Large intestine (tissue), 3 donors: ENCODE data around the gene DNAH17. TPM values are rescaled to one million over a fixed set of nuclear protein-coding genes. Genes with fewer than 3 reads are reported as not detected.
A peak's percentile ranks its signal among the peaks of the same experiment; 100 is the strongest.

Experiments used
- DNase-seq, 2 donors: peaks; one replicate each; pipeline versions ENCODE4 v3.0.0 to v3.0.0-alpha.2; 2013
- H3K27ac ChIP-seq: one replicate; pipeline ENCODE4 v1.5.1; 2013; ENCODE audit warnings: low read length
- H3K27me3 ChIP-seq: 2 replicates; pipeline ENCODE4 v1.6.1; 2013; ENCODE audit warnings: low read length; ENCODE audit not compliant: control insufficient read depth, insufficient read depth
- H3K36me3 ChIP-seq: 2 replicates; pipeline ENCODE4 v1.6.1; 2013; ENCODE audit warnings: low read length; ENCODE audit not compliant: control insufficient read depth, insufficient read depth
- H3K4me1 ChIP-seq: one replicate; pipeline ENCODE4 v1.6.1; 2013; ENCODE audit warnings: low read length; ENCODE audit not compliant: control insufficient read depth, insufficient read depth
- H3K4me3 ChIP-seq: one replicate; pipeline ENCODE4 v1.5.1; 2013; ENCODE audit warnings: low read length
- H3K9me3 ChIP-seq: one replicate; pipeline ENCODE4 v1.6.1; 2013; ENCODE audit warnings: mild to moderate bottlenecking, low read depth, low read length, moderate library complexity; ENCODE audit not compliant: control insufficient read depth
- WGBS: methylation state at CpG from one replicate; pipeline ENCODE4 v1.1.5; 2013; ENCODE audit warnings: low lambda C conversion rate; ENCODE audit not compliant: insufficient coverage; 5-methylcytosine and 5-hydroxymethylcytosine counted together
- polyA plus RNA-seq: library from polyadenylated mRNA; unstranded; fragments of 120-200 nt; gene quantifications from one replicate; pipeline ENCODE4 v1.2.1, GENCODE V29; 2013

Gene DNAH17
- polyA plus RNA-seq, 1 donor = 4.4 TPM

DNA sequence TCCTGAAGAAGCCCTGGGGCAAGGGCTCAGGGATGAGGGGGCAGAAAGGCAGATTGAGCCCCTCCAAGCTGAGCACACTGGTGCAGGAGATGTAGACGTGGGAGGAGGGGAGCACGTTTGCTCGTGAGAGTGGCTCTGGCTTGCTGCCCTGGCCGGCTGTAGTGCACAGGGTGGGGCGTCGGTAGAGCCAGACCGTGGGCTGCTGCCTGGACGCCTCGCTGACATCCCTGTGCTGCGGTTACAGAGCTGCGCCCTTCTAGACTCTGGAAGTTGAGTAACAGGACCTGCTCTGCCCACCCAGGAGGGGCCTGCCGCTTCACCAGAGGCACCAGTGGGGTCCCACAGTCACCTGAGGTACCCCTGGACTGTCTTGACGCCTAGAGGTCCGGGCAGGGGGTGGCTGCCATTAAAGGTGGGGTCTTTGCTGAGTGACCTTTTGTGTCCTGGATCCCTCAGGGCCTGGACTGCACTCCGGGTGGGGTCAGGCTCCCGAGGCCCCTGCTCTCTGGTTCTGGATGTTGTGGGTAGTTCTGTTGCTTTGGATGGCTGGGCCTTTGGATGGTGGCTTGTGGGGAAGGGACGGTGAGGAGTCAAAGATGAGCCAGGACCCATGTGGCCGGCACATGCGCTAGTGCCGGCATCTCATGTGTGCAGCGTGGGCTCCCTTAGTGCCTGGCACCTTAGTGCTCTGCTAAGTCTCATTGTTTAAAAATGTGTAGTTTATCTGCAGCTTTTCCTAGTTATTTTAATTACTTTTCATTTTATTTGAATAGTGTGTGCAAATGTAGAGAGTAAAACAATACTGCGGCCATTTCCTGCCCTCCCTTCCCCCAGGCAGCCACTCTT is 157.0 kb downstream of the DNAH17 start:
- Histone ChIP-seq H3K27me3 (no peaks in the 10 kb centered on the region), H3K36me3 (peaks cover 52% of the 10 kb centered on the region), H3K4me3 (no peak overlapping the region), H3K4me1 (peaks cover 27% of the 10 kb centered on the region), H3K9me3 (no peaks in the 10 kb centered on the region), H3K27ac (no peak overlapping the region)
- DNase-seq = no peak
- WGBS = no CpG with 5 or more reads among the region's 22 CpGs

DNA sequence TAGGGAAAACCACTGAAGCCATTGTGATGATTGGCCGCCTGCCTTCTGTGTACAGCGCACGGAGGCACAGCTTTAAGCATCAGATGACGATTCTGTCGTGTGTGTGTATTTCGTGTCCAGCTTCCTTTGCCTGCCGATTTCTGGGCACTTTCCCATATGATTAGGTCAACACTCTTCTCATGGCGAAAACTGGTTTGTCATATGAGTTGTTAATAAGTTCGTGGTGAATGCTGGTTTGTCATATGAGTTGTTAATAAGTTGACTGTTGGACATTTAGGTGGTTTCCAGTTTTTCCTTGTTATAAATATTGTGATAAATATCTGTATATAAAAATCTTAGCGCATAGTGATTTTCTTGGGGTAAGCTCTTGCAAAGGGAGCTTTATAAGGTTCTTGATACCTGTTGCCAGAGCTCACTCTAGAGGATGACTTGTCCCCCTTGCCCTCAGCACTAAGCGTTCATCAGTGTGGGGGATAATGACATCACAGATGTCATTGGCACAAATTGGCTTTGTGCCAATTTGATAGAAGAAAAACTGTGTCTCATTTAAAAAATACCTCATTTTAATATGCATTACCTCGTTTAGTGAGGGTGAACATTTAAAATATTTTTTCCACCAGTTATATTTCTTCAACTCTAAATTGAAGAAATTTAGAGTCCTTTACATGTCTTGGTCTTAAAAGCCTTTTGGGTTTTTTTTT is 158.7 kb downstream of the DNAH17 start:
- DNase-seq = no peak
- Histone ChIP-seq H3K9me3 (no peaks in the 10 kb centered on the region), H3K36me3 (peaks cover 43% of the 10 kb centered on the region), H3K4me3 (no peak overlapping the region), H3K27ac (no peak overlapping the region), H3K4me1 (peaks cover 41% of the 10 kb centered on the region), H3K27me3 (no peaks in the 10 kb centered on the region)
- WGBS = 100% methylated on average over 3 of the region's 12 CpGs

DNA sequence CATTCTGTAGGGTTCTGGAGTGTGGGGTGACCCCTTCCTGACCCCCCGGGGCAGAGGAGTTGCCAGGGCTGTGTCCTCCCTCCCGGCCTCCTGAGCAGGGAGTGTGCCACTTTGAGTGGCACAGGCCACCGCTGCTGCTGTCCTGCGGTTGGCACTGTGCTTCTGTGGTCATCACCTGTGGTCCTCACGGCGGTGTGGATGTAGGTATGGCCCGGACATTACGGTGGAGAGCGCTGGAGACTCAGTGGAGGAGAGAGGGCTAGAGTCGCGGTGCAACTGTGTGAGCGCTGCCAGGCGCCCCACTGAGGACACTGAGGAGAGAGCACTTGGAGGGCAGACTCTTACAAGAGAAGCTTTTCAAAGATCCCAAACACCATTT is 159.7 kb downstream of the DNAH17 start:
- H3K27me3 ChIP-seq = no peaks in the 10 kb centered on the region
- no CpG with 5 or more reads among the region's 13 CpGs for WGBS
- peak overlapping the region; percentile 68 for H3K27ac ChIP-seq
- peaks cover 41% of the 10 kb centered on the region for H3K4me1 ChIP-seq
- H3K4me3 ChIP-seq = no peak overlapping the region
- peaks cover 46% of the 10 kb centered on the region for H3K36me3 ChIP-seq
- H3K9me3 ChIP-seq = no peaks in the 10 kb centered on the region
- DNase-seq = no peak

DNA sequence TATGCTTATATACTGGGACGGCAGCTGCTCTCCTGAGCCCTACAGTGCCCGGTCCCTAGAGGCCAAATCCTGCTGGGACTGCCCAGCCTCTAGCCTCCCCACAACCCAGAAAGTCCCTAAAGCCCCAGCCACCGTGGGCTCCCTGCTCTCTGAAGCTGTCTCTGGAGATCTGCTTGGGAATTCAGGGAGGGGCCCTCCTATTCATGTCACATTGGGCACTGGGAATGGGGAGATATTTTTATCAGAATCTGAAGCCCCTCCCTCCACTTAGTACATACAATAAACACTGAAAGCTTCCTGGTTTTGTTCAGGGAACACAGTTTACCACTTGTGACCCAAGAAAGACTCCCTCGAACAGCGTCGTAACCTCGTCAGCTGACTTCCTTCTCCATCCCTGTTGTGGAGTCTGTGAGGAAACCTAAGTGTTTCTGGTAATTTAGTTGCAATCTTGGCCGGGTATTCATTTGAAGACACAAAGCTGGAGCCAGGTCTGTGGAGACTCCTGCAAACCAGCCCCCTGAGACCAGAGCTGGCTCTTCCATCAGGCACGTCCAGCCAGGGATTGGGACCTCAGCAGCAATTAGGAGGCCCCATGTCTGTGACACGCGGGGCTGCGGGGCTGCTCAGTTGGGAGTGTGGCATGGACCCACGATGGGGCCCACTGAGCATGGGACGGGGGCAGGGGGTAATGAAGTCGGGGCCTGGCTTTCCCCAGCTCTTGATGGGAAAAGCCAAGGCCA is 160.2 kb downstream of the DNAH17 start:
- peak overlapping the region; percentile 68 for H3K27ac ChIP-seq
- H3K27me3 ChIP-seq = no peaks in the 10 kb centered on the region
- H3K4me1 ChIP-seq = peaks cover 42% of the 10 kb centered on the region
- no CpG with 5 or more reads among the region's 15 CpGs for WGBS
- H3K4me3 ChIP-seq = no peak overlapping the region
- H3K36me3 ChIP-seq = peaks cover 45% of the 10 kb centered on the region
- no peaks in the 10 kb centered on the region for H3K9me3 ChIP-seq
- peak; percentile 62 to 76 for DNase-seq

DNA sequence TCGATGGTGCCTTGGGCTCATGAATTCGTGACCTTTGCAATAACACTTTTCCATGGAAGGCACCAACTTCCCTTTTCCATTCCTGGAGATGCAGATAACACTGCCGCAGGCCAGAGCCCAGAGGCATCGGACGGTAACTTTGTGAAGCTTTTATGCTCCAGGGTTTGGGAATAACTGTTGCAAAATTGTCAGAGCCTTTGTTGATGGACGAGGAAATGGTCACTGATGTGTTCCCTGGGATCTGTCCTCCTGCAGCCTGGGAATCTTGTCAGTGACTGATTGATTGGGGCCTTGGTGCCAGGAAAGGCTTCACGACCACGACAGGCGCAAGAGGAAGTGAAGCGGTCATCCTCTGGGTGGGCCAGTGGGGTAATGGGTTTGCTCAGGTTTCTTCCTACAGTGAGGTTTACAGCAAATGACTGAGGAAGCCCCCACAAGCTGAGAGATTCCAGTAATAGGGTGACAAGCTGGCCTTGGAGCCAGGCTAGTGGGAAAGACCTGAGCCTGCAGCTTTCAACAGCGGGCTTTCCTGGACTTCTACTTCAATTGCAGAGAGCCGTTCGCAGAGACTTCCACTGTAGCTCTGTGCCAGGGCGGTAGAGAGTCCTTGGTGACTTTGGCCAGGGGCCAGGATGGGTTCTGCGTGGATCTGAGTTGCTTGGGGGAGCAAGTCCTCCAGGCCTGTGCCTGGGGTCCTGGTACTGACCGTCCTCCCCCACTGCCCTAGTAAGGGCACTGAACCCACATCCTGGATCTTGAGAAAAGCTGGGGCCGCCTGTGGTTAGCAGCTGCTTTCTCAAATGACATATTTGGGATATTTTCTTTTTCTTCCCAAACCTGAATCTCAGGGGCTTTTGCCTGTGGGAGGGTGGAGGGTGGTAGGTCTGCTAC is 161.1 kb downstream of the DNAH17 start:
- Histone ChIP-seq H3K4me3 (no peak overlapping the region), H3K36me3 (peaks cover 45% of the 10 kb centered on the region), H3K9me3 (no peaks in the 10 kb centered on the region), H3K27ac (peak overlapping the region; percentile 68), H3K4me1 (peaks cover 42% of the 10 kb centered on the region), H3K27me3 (no peaks in the 10 kb centered on the region)
- no CpG with 5 or more reads among the region's 17 CpGs for WGBS
- DNase-seq = peak in 1 of 2 donors; percentile 17

DNA sequence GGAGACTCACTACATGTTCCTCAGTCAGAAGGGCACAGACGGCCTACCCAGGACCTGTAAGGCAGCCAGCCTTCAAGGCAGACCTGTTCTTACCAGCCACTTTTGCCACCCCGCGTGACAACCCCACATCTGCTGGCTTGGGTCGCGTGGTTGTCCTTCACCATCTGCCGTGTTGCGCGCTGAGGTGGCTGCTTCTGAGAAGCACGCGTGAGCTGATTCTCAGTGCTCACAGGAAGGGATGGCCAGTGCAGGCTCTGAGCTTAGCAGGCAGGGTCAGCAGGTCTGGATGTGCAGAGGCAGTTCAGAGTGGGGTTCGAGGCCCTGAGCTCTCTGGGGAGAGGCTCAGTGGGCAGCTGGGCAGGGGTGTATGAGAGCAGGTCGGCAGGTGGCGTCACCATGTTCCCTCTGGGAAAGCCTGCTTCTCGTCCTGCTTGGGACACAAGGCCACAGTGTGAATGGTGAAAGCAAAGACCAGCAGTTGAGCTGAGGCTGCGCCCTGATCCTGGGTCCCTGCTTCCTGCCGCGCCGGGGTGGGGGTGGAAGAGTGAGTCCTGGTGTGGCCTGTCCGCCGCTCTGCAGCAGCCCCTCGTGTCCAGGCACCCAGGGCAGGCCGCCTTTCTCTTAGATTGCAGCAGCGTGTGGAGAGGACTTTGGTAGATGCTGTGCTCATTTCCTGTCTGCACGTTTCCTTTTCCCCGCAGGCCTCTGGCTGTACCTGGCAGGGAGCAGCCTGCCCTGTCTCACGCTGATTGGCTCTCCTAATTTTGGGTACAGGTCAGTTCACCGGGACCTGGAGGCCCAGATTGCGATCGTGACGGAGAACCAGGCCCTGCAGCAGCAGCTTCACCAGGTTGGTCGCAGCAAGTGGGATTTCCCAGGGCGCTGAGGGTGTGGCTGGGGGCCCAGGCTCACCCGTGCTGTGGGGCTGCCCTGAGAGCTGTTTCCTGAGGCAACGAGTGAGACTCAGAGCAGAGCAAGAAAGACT is 162.7 kb downstream of the DNAH17 start:
- no peak overlapping the region for H3K4me3 ChIP-seq
- H3K36me3 ChIP-seq = peaks cover 33% of the 10 kb centered on the region

DNA sequence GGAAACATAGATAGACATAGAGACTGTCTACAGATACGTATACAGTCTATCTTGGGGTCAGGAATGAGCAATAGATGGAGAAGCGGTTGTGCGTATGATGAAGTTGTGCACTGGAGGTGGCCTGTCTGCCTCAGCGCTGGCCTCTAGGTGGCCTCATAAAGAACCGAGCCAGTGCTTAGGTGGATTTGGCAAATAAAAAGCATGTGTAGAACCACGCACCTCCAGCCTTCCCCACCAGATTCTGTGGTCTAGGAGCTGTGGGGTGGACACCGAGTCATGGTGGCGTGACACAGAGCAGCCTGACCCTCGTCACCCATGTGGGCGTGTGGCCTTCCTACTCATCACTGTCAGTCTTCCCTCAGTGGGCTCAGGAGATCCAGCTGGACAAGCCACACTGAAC is 164.8 kb downstream of the DNAH17 start:
- peaks cover 26% of the 10 kb centered on the region for H3K36me3 ChIP-seq
- no peaks in the 10 kb centered on the region for H3K27me3 ChIP-seq
- no CpG with 5 or more reads among the region's 10 CpGs for WGBS
- no peaks in the 10 kb centered on the region for H3K9me3 ChIP-seq
- DNase-seq = no peak
- H3K4me3 ChIP-seq = no peak overlapping the region
- no peak overlapping the region for H3K27ac ChIP-seq
- peaks cover 68% of the 10 kb centered on the region for H3K4me1 ChIP-seq

More for the DNA sequence above, 162.7 kb downstream of the DNAH17 start:
- Histone ChIP-seq H3K9me3 (no peaks in the 10 kb centered on the region), H3K27ac (peak overlapping the region; percentile 24), H3K27me3 (no peaks in the 10 kb centered on the region), H3K4me1 (peaks cover 54% of the 10 kb centered on the region)
- DNase-seq = peak in 1 of 2 donors; percentile 48
- 80% methylated on average over 1 of the region's 34 CpGs for WGBS

DNA sequence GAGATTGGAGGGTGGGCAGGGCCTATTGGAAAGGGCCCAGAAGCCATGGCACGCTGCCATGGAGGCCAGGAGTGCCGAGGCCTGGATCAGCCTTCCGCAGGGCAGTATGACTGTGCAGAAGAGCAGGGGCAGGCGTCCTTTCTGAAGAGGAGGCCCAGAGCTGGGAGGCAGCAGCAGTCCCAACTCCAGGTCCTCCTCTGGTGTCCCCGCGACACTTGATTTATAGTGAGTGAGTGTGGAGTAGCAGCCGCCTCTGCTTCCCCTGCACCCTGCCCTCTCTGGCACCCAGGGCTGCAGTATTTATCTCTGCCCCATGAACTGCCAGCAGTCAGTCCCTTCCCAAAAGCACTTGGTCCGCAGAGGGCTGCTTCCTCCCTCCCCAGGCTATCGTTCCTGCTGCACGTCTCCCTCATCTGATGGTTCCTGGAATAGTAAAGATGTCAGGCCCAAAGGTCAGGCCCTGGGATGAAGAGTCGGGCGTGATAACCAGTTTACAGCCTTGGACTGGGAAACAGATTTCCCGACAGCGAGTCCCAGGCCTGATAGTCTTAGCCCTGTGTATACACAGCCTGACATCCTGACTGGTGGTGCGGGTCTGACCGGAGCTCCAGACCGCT is 165.8 kb downstream of the DNAH17 start:
- Histone ChIP-seq H3K9me3 (no peaks in the 10 kb centered on the region), H3K27ac (peak overlapping the region; percentile 65), H3K4me1 (peaks cover 60% of the 10 kb centered on the region), H3K27me3 (no peaks in the 10 kb centered on the region), H3K4me3 (no peak overlapping the region), H3K36me3 (peaks cover 31% of the 10 kb centered on the region)
- WGBS = no CpG with 5 or more reads among the region's 17 CpGs
- DNase-seq = peak; percentile 74 to 89
